Peyer's patch (tissue), 4 donors: ENCODE results near the gene RBM20. TPM values are rescaled to one million over a fixed set of nuclear protein-coding genes. Genes with fewer than 3 reads are reported as not detected.
A peak's percentile ranks its signal among the peaks of the same experiment; 100 is the strongest.

Experiments used
- DNase-seq, 3 donors: peaks; one replicate each; pipeline ENCODE4 v3.0.0-alpha.2; 2017 to 2019
- H3K27ac ChIP-seq, 4 donors: fragments of 200-600 bp; sonication (generic); one replicate each; pipeline ENCODE4 v1.5.1; 2016 to 2019
- H3K27me3 ChIP-seq, 2 donors: fragments of 200-600 bp; sonication (generic); one replicate each; pipeline ENCODE4 v1.5.1; 2019
- H3K36me3 ChIP-seq, 3 donors: fragments of 200-600 bp; sonication (generic); one replicate each; pipeline ENCODE4 v1.5.1; 2016 to 2019
- H3K4me1 ChIP-seq, 4 donors: fragments of 200-600 bp; sonication (generic); one replicate each; pipeline ENCODE4 v1.5.1; 2016 to 2019
- H3K4me3 ChIP-seq, 4 donors: fragments of 200-600 bp; sonication (generic); 1 replicate in 3 of 4; 2 replicates in 1 of 4; pipeline ENCODE4 v1.5.1; 2016 to 2019; ENCODE audit warnings: mild to moderate bottlenecking in 1 of 4
- H3K9me3 ChIP-seq, 4 donors: fragments of 200-600 bp; sonication (generic); one replicate each; pipeline ENCODE4 v1.5.1; 2016 to 2019; ENCODE audit warnings: mild to moderate bottlenecking in 1 of 4
- CTCF ChIP-seq, 6 experiments: fragments of 450-650 bp in 4 of 6; fragments of 200-600 bp in 2 of 6; sonication (generic) in 1 of 6; IDR thresholded peaks; one replicate each; pipeline ENCODE4 v1.5.1; 2017 to 2019; ENCODE audit warnings: antibody characterized with exemption in 6 of 6, mild to moderate bottlenecking in 3 of 6, moderate library complexity in 1 of 6
- POLR2A ChIP-seq, 2 donors: fragments of 450-650 bp; IDR thresholded peaks; one replicate each; pipeline ENCODE4 v1.5.1; 2017; ENCODE audit warnings: antibody characterized with exemption in 2 of 2, mild to moderate bottlenecking in 2 of 2, moderate library complexity in 2 of 2
- total RNA-seq, 4 donors: library from RNA; depleted of rRNA; stranded (reverse); fragments of >200 nt; gene quantifications; one replicate each; pipeline ENCODE4 v1.1.0, GENCODE V29; 2016

Gene RBM20
- total RNA-seq, 4 donors from 2014 or later = 0.80 to 4.1 (median 1.2) TPM

GRCh38 chr10:110848106-110848505, 204.0 kb downstream of the RBM20 start:
- H3K36me3 ChIP-seq = no peaks in the 10 kb centered on the region
- H3K4me1 ChIP-seq = peaks cover 5 to 48% (median 12%) of the 10 kb centered on the region in 4 donors
- no peak overlapping the region for H3K4me3 ChIP-seq
- no peak for TF ChIP-seq CTCF (IDR thresholded peaks at IDR 0.05)
- TF ChIP-seq POLR2A (IDR thresholded peaks at IDR 0.05) = no peak
- no peaks in the 10 kb centered on the region for H3K9me3 ChIP-seq
- H3K27me3 ChIP-seq = no peaks in the 10 kb centered on the region
- no peak for DNase-seq
- H3K27ac ChIP-seq = no peak overlapping the region

- peak in 1 of 3 donors; percentile 46 for DNase-seq
Observed at GRCh38 chr10:110850099-110850498, 206.0 kb downstream of the RBM20 start.

GRCh38 chr10:110851020-110851612, 207.0 kb downstream of the RBM20 start:
- Histone ChIP-seq H3K36me3 (no peaks in the 10 kb centered on the region), H3K27me3 (no peaks in the 10 kb centered on the region), H3K4me3 (no peak overlapping the region), H3K4me1 (peaks cover 0 to 24% (median 7%) of the 10 kb centered on the region in 4 donors), H3K27ac (peak overlapping the region in 1 of 4 donors; percentile 78), H3K9me3 (no peaks in the 10 kb centered on the region)
- DNase-seq = peak in 2 of 3 donors; percentile 26 to 55
- no peak for TF ChIP-seq CTCF (IDR thresholded peaks at IDR 0.05)
- no peak for TF ChIP-seq POLR2A (IDR thresholded peaks at IDR 0.05)

More at GRCh38 chr10:110850099-110850498, 206.0 kb downstream of the RBM20 start:
- H3K27ac ChIP-seq = peak overlapping the region in 1 of 4 donors; percentile 1
- H3K4me3 ChIP-seq = no peak overlapping the region
- no peaks in the 10 kb centered on the region for H3K9me3 ChIP-seq
- peaks cover 0 to 34% (median 9%) of the 10 kb centered on the region in 4 donors for H3K4me1 ChIP-seq
- H3K36me3 ChIP-seq = no peaks in the 10 kb centered on the region
- TF ChIP-seq POLR2A (IDR thresholded peaks at IDR 0.05) = no peak
- no peak for TF ChIP-seq CTCF (IDR thresholded peaks at IDR 0.05)
- H3K27me3 ChIP-seq = no peaks in the 10 kb centered on the region

- Histone ChIP-seq H3K27me3 (no peaks in the 10 kb centered on the region), H3K4me1 (peaks cover 2 to 12% (median 6%) of the 10 kb centered on the region in 4 donors), H3K4me3 (no peak overlapping the region), H3K27ac (peak overlapping the region in 3 of 4 donors; percentile 41 to 90 (median 78)), H3K36me3 (no peaks in the 10 kb centered on the region), H3K9me3 (no peaks in the 10 kb centered on the region)
- TF ChIP-seq CTCF (IDR thresholded peaks at IDR 0.05) (peak in 2 of 6 experiments; percentile 3 to 15), POLR2A (IDR thresholded peaks at IDR 0.05) (peak in 1 of 2 donors; percentile 65)
- DNase-seq = peak; percentile 14 to 87 (median 78)
Observed at GRCh38 chr10:110852255-110852896, 208.2 kb downstream of the RBM20 start.

- H3K27ac ChIP-seq = peak overlapping the region in 3 of 4 donors; percentile 41 to 90 (median 78)
- H3K9me3 ChIP-seq = no peaks in the 10 kb centered on the region
- no peaks in the 10 kb centered on the region for H3K27me3 ChIP-seq
- DNase-seq = peak in 1 of 3 donors; percentile 10
- TF ChIP-seq CTCF (IDR thresholded peaks at IDR 0.05) (no peak), POLR2A (IDR thresholded peaks at IDR 0.05) (no peak)
- H3K36me3 ChIP-seq = no peaks in the 10 kb centered on the region
- H3K4me3 ChIP-seq = no peak overlapping the region
- peaks cover 8 to 14% (median 10%) of the 10 kb centered on the region in 4 donors for H3K4me1 ChIP-seq
Observed at GRCh38 chr10:110852947-110853346, 208.8 kb downstream of the RBM20 start.
